ENCODE measurements around the gene UVRAG. TPM values are rescaled to one million over a fixed set of nuclear protein-coding genes. Genes with fewer than 3 reads are reported as not detected.
"Not testable (repeated sequence)": the region's sequence is repeated elsewhere in the genome, so short reads cannot be mapped to it uniquely, and the experiment has no call there.

The UVRAG gene
- polyA plus RNA-seq, 1 donor, result 13.8 TPM

DNA sequence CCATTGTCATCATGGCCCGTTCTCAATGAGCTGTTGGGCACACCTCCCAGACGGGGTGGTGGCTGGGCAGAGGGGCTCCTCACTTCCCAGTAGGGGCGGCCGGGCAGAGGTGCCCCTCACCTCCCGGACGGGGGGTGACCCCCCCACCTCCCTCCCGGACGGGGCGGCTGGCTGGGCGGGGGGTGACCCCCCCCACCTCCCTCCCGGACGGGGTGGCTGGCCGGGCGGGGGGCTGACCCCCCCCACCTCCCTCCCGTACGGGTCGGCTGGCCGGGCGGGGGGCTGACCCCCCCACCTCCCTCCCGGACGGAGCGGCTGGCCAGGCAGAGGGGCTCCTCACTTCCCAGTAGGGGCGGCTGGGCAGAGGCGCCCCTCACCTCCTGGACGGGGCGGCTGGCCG lies 62.3 kb downstream of the UVRAG start:
- H3K36me3 ChIP-seq (ENCODE audit: control insufficient read depth, insufficient read depth, low read length); H3K27me3 ChIP-seq (ENCODE audit: control insufficient read depth, insufficient read depth, low read length); H3K4me3 ChIP-seq (ENCODE audit: low read length); H3K9me3 ChIP-seq (ENCODE audit: control insufficient read depth, low read depth, low read length); H3K27ac ChIP-seq (ENCODE audit: low read length); H3K4me1 ChIP-seq (ENCODE audit: control insufficient read depth, insufficient read depth, low read length); DNase-seq: not testable (repeated sequence)
- no CpG with 5 or more reads among the region's 27 CpGs for WGBS (ENCODE audit: insufficient coverage, low lambda C conversion rate)

DNA sequence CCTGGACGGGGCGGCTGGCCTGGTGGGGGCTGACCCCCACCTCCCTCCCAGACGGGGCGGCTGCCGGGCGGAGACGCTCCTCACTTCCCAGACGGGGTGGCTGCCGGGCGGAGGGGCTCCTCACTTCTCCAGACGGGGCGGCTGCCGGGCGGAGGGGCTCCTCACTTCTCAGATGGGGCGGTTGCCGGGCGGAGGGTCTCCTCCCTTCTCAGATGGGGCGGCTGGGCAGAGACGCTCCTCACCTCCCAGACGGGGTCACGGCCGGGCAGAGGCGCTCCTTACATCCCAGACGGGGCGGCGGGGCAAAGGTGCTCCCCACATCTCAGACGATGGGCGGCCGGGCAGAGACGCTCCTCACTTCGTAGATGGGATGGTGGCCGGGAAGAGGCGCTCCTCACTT lies 62.9 kb downstream of the UVRAG start:
- H3K36me3 ChIP-seq (ENCODE audit: control insufficient read depth, insufficient read depth, low read length); H3K4me1 ChIP-seq (ENCODE audit: control insufficient read depth, insufficient read depth, low read length); H3K9me3 ChIP-seq (ENCODE audit: control insufficient read depth, low read depth, low read length); H3K27ac ChIP-seq (ENCODE audit: low read length); H3K4me3 ChIP-seq (ENCODE audit: low read length); H3K27me3 ChIP-seq (ENCODE audit: control insufficient read depth, insufficient read depth, low read length); DNase-seq: not testable (repeated sequence)
- no CpG with 5 or more reads among the region's 33 CpGs for WGBS (ENCODE audit: insufficient coverage, low lambda C conversion rate)

GRCh38 chr11:75878933-75879332 lies 63.9 kb downstream of the UVRAG start:
- peaks cover under 1% of the 10 kb centered on the region for H3K4me1 ChIP-seq (ENCODE audit: control insufficient read depth, insufficient read depth, low read length)
- H3K36me3 ChIP-seq (ENCODE audit: control insufficient read depth, insufficient read depth, low read length), result peaks cover 4% of the 10 kb centered on the region
- H3K4me3 ChIP-seq (ENCODE audit: low read length), result no peak overlapping the region
- peaks cover 4% of the 10 kb centered on the region for H3K9me3 ChIP-seq (ENCODE audit: control insufficient read depth, low read depth, low read length)
- no peak for DNase-seq
- no peak overlapping the region for H3K27ac ChIP-seq (ENCODE audit: low read length)
- no peaks in the 10 kb centered on the region for H3K27me3 ChIP-seq (ENCODE audit: control insufficient read depth, insufficient read depth, low read length)
- WGBS (ENCODE audit: insufficient coverage, low lambda C conversion rate), result 63% methylated on average over 2 of the region's 2 CpGs

- Histone ChIP-seq H3K27me3 (ENCODE audit: control insufficient read depth, insufficient read depth, low read length) (no peaks in the 10 kb centered on the region), H3K4me3 (ENCODE audit: low read length) (no peak overlapping the region), H3K9me3 (ENCODE audit: control insufficient read depth, low read depth, low read length) (peaks cover 4% of the 10 kb centered on the region), H3K4me1 (ENCODE audit: control insufficient read depth, insufficient read depth, low read length) (no peaks in the 10 kb centered on the region), H3K36me3 (ENCODE audit: control insufficient read depth, insufficient read depth, low read length) (peaks cover 4% of the 10 kb centered on the region), H3K27ac (ENCODE audit: low read length) (no peak overlapping the region)
- WGBS (ENCODE audit: insufficient coverage, low lambda C conversion rate), result 95% methylated on average over 6 of the region's 9 CpGs
- DNase-seq, result no peak
These were observed 64.7 kb downstream of the UVRAG start for GRCh38 chr11:75879737-75880136.

DNA sequence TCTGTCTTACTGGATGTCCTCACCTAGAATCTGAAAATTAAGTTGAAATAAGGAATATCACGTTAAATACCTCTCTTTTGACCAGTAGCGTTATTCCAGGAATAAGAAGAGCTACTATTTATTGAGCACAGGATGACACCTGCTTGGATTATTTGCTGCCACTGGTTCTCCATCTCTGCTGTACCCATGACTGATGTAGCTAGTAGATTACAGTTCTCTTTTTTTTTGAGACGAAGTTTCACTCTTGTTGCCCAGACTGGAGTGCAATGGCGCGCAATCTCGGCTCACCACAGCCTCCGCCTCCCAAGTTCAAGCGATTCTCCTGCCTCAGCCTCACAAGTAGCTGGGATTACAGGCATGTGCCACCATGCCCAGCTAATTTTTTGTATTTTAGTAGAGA lies 65.3 kb downstream of the UVRAG start:
- not testable (repeated sequence) for H3K36me3 ChIP-seq (ENCODE audit: control insufficient read depth, insufficient read depth, low read length); H3K4me1 ChIP-seq (ENCODE audit: control insufficient read depth, insufficient read depth, low read length); DNase-seq; H3K27ac ChIP-seq (ENCODE audit: low read length); H3K9me3 ChIP-seq (ENCODE audit: control insufficient read depth, low read depth, low read length); H3K27me3 ChIP-seq (ENCODE audit: control insufficient read depth, insufficient read depth, low read length); H3K4me3 ChIP-seq (ENCODE audit: low read length)
- WGBS (ENCODE audit: insufficient coverage, low lambda C conversion rate), result 100% methylated on average over 1 of the region's 8 CpGs

GRCh38 chr11:75884321-75884720 lies 69.3 kb downstream of the UVRAG start:
- H3K4me1 ChIP-seq (ENCODE audit: control insufficient read depth, insufficient read depth, low read length), result no peaks in the 10 kb centered on the region
- H3K4me3 ChIP-seq (ENCODE audit: low read length), result no peak overlapping the region
- H3K27me3 ChIP-seq (ENCODE audit: control insufficient read depth, insufficient read depth, low read length), result no peaks in the 10 kb centered on the region
- no peaks in the 10 kb centered on the region for H3K9me3 ChIP-seq (ENCODE audit: control insufficient read depth, low read depth, low read length)
- H3K36me3 ChIP-seq (ENCODE audit: control insufficient read depth, insufficient read depth, low read length), result peaks cover 4% of the 10 kb centered on the region
- DNase-seq, result no peak
- H3K27ac ChIP-seq (ENCODE audit: low read length), result no peak overlapping the region

DNA sequence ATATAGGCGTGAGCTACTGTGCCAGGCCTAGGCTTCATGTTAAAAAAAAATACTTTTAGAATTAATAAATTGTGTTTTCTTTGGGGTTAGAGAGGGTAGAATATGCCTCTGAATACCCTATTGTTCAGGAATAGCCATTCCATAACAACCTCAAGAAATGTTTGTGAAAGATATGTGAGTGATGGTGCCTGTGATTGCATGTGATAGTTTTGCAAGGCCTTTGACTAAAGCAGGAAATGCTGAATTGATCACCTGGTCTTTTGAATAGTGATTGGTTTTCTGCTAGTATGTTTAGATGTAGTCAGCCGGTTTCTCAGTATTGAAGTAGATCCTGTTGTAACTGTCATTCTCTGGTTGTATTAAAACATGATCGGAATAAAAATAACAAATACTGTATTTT lies 73.4 kb downstream of the UVRAG start:
- Histone ChIP-seq H3K27ac (ENCODE audit: low read length) (no peak overlapping the region), H3K4me1 (ENCODE audit: control insufficient read depth, insufficient read depth, low read length) (peaks cover 5% of the 10 kb centered on the region), H3K27me3 (ENCODE audit: control insufficient read depth, insufficient read depth, low read length) (no peaks in the 10 kb centered on the region), H3K4me3 (ENCODE audit: low read length) (no peak overlapping the region), H3K36me3 (ENCODE audit: control insufficient read depth, insufficient read depth, low read length) (peaks cover 17% of the 10 kb centered on the region), H3K9me3 (ENCODE audit: control insufficient read depth, low read depth, low read length) (no peaks in the 10 kb centered on the region)
- WGBS (ENCODE audit: insufficient coverage, low lambda C conversion rate), result 100% methylated on average over 2 of the region's 3 CpGs
- no peak for DNase-seq

- H3K4me1 ChIP-seq (ENCODE audit: control insufficient read depth, insufficient read depth, low read length), result peaks cover 5% of the 10 kb centered on the region
- WGBS (ENCODE audit: insufficient coverage, low lambda C conversion rate), result 80% methylated on average over 1 of the region's 6 CpGs
- H3K36me3 ChIP-seq (ENCODE audit: control insufficient read depth, insufficient read depth, low read length), result peaks cover 17% of the 10 kb centered on the region
- no peaks in the 10 kb centered on the region for H3K9me3 ChIP-seq (ENCODE audit: control insufficient read depth, low read depth, low read length)
- no peak for DNase-seq
- no peak overlapping the region for H3K27ac ChIP-seq (ENCODE audit: low read length)
- H3K4me3 ChIP-seq (ENCODE audit: low read length), result no peak overlapping the region
- H3K27me3 ChIP-seq (ENCODE audit: control insufficient read depth, insufficient read depth, low read length), result no peaks in the 10 kb centered on the region
These were observed 77.1 kb downstream of the UVRAG start for GRCh38 chr11:75891947-75892739.

- WGBS (ENCODE audit: insufficient coverage, low lambda C conversion rate), result 90% methylated on average over 2 of the region's 4 CpGs
- H3K27ac ChIP-seq (ENCODE audit: low read length), result no peak overlapping the region
- peaks cover 17% of the 10 kb centered on the region for H3K36me3 ChIP-seq (ENCODE audit: control insufficient read depth, insufficient read depth, low read length)
- H3K9me3 ChIP-seq (ENCODE audit: control insufficient read depth, low read depth, low read length), result no peaks in the 10 kb centered on the region
- no peak for DNase-seq
- peaks cover 5% of the 10 kb centered on the region for H3K4me1 ChIP-seq (ENCODE audit: control insufficient read depth, insufficient read depth, low read length)
- no peak overlapping the region for H3K4me3 ChIP-seq (ENCODE audit: low read length)
- no peaks in the 10 kb centered on the region for H3K27me3 ChIP-seq (ENCODE audit: control insufficient read depth, insufficient read depth, low read length)
These were observed 78.2 kb downstream of the UVRAG start for GRCh38 chr11:75893251-75893650.

GRCh38 chr11:75894036-75894585 lies 79.1 kb downstream of the UVRAG start:
- no peaks in the 10 kb centered on the region for H3K9me3 ChIP-seq (ENCODE audit: control insufficient read depth, low read depth, low read length)
- no peak overlapping the region for H3K27ac ChIP-seq (ENCODE audit: low read length)
- peaks cover 17% of the 10 kb centered on the region for H3K36me3 ChIP-seq (ENCODE audit: control insufficient read depth, insufficient read depth, low read length)
- H3K4me3 ChIP-seq (ENCODE audit: low read length), result no peak overlapping the region
- peaks cover 5% of the 10 kb centered on the region for H3K4me1 ChIP-seq (ENCODE audit: control insufficient read depth, insufficient read depth, low read length)
- 82% methylated on average over 3 of the region's 3 CpGs for WGBS (ENCODE audit: insufficient coverage, low lambda C conversion rate)
- DNase-seq, result no peak
- no peaks in the 10 kb centered on the region for H3K27me3 ChIP-seq (ENCODE audit: control insufficient read depth, insufficient read depth, low read length)
